BLaER1 (cell line): Measurements from ENCODE around the gene MIPOL1.
"Not testable (repeated sequence)": the region's sequence is repeated elsewhere in the genome, so short reads cannot be mapped to it uniquely, and the experiment has no call there.

Experiments
- H3K27ac ChIP-seq: shearing (Covaris generic); formaldehyde crosslinking; 2 replicates; pipeline ENCODE4 v1.8.1; 2022
- H3K27me3 ChIP-seq: shearing (Covaris generic); formaldehyde crosslinking; 2 replicates; pipeline ENCODE4 v1.8.1; 2022
- H3K36me3 ChIP-seq: shearing (Covaris generic); formaldehyde crosslinking; 2 replicates; pipeline ENCODE4 v1.8.1; 2022
- H3K4me1 ChIP-seq: shearing (Covaris generic); formaldehyde crosslinking; 2 replicates; pipeline ENCODE4 v1.8.1; 2022
- H3K4me2 ChIP-seq: shearing (Covaris generic); formaldehyde crosslinking; 2 replicates; pipeline ENCODE4 v1.8.1; 2022
- H3K4me3 ChIP-seq: shearing (Covaris generic); formaldehyde crosslinking; 2 replicates; pipeline ENCODE4 v1.8.1; 2022
- H3K9ac ChIP-seq: shearing (Covaris generic); formaldehyde crosslinking; 2 replicates; pipeline ENCODE4 v1.8.1; 2022
- H3K9me3 ChIP-seq: shearing (Covaris generic); formaldehyde crosslinking; 2 replicates; pipeline ENCODE4 v1.8.1; 2022
- H4K20me1 ChIP-seq: shearing (Covaris generic); formaldehyde crosslinking; 2 replicates; pipeline ENCODE4 v1.8.1; 2022
- Cebpa-rat ChIP-seq: shearing (Covaris generic); IDR thresholded peaks from 2 replicates; pipeline ENCODE4 v1.8.1; 2022

The MIPOL1 gene

GRCh38 chr14:37197421-37198272 is at the start of gene MIPOL1:
Gene MIPOL1 (plus strand): TSS chr14:37197937. CDS start chr14:37247889, 49,952 bp downstream.
- no peaks in the 10 kb centered on the region for H3K27me3 ChIP-seq
- no peak within 1 kb of the TSS for H3K4me2 ChIP-seq
- H3K4me3 ChIP-seq, result no peak within 1 kb of the TSS
- no peaks in the 10 kb centered on the region for H4K20me1 ChIP-seq
- no peak for TF ChIP-seq Cebpa-rat
- 0 out of 2 replicates have a peak, but pooled peaks cover 10% of the 10 kb centered on the region for H3K9me3 ChIP-seq
- no peak within 1 kb of the TSS for H3K9ac ChIP-seq
- no peaks in the 10 kb centered on the region for H3K4me1 ChIP-seq
- H3K27ac ChIP-seq, result no peak within 1 kb of the TSS
- H3K36me3 ChIP-seq, result no peaks in the 10 kb centered on the region

- H3K4me1 ChIP-seq, result no peaks in the 10 kb centered on the region
- H3K4me2 ChIP-seq, result no peak overlapping the region
- no peak overlapping the region for H3K9ac ChIP-seq
- H3K36me3 ChIP-seq, result no peaks in the 10 kb centered on the region
- no peak overlapping the region for H3K4me3 ChIP-seq
- no peaks in the 10 kb centered on the region for H3K27me3 ChIP-seq
- H3K9me3 ChIP-seq, result peaks cover 11% of the 10 kb centered on the region
- no peak overlapping the region for H3K27ac ChIP-seq
- H4K20me1 ChIP-seq, result no peaks in the 10 kb centered on the region
- no peak for TF ChIP-seq Cebpa-rat
Measured at GRCh38 chr14:37150414-37150813, 47.3 kb upstream of the MIPOL1 start.

- TF ChIP-seq Cebpa-rat, result no peak
- Histone ChIP-seq H3K9ac (no peak overlapping the region), H3K4me3 (no peak overlapping the region), H3K4me1 (no peaks in the 10 kb centered on the region), H4K20me1 (no peaks in the 10 kb centered on the region), H3K36me3 (no peaks in the 10 kb centered on the region), H3K9me3 (peaks cover 17% of the 10 kb centered on the region), H3K27me3 (no peaks in the 10 kb centered on the region), H3K27ac (no peak overlapping the region), H3K4me2 (no peak overlapping the region)
Measured at GRCh38 chr14:37153005-37153404, 44.7 kb upstream of the MIPOL1 start.

- Histone ChIP-seq H3K27ac (no peak overlapping the region), H3K4me2 (no peak overlapping the region), H3K27me3 (no peaks in the 10 kb centered on the region), H4K20me1 (no peaks in the 10 kb centered on the region), H3K9me3 (peaks cover 17% of the 10 kb centered on the region), H3K4me1 (no peaks in the 10 kb centered on the region), H3K4me3 (no peak overlapping the region), H3K9ac (no peak overlapping the region), H3K36me3 (no peaks in the 10 kb centered on the region)
- TF ChIP-seq Cebpa-rat, result no peak
Measured at GRCh38 chr14:37153483-37153882, 44.3 kb upstream of the MIPOL1 start.

- TF ChIP-seq Cebpa-rat, result no peak
- Histone ChIP-seq H3K4me2 (no peak overlapping the region), H3K4me1 (no peaks in the 10 kb centered on the region), H4K20me1 (no peaks in the 10 kb centered on the region), H3K9ac (no peak overlapping the region), H3K4me3 (no peak overlapping the region), H3K27me3 (no peaks in the 10 kb centered on the region), H3K27ac (no peak overlapping the region), H3K9me3 (peaks cover 17% of the 10 kb centered on the region), H3K36me3 (no peaks in the 10 kb centered on the region)
Measured at GRCh38 chr14:37157987-37158386, 39.8 kb upstream of the MIPOL1 start.

GRCh38 chr14:37162307-37162706 is 35.4 kb upstream of the MIPOL1 start:
- H3K4me3 ChIP-seq, H3K9ac ChIP-seq, H3K4me1 ChIP-seq, H3K27ac ChIP-seq, H3K4me2 ChIP-seq, H3K36me3 ChIP-seq, H3K27me3 ChIP-seq, H3K9me3 ChIP-seq, H4K20me1 ChIP-seq: not testable (repeated sequence)

GRCh38 chr14:37165794-37166193 is 31.9 kb upstream of the MIPOL1 start:
- Histone ChIP-seq H3K4me3 (no peak overlapping the region), H3K36me3 (no peaks in the 10 kb centered on the region), H4K20me1 (no peaks in the 10 kb centered on the region), H3K4me2 (no peak overlapping the region), H3K4me1 (no peaks in the 10 kb centered on the region), H3K27me3 (no peaks in the 10 kb centered on the region), H3K9ac (no peak overlapping the region), H3K9me3 (no peaks in the 10 kb centered on the region), H3K27ac (no peak overlapping the region)
- TF ChIP-seq Cebpa-rat, result no peak

GRCh38 chr14:37167151-37168047 is 30.3 kb upstream of the MIPOL1 start:
- H3K27me3 ChIP-seq, result no peaks in the 10 kb centered on the region
- H3K9me3 ChIP-seq, result peaks cover 7% of the 10 kb centered on the region
- no peaks in the 10 kb centered on the region for H3K4me1 ChIP-seq
- H3K9ac ChIP-seq, result no peak overlapping the region
- H3K4me3 ChIP-seq, result no peak overlapping the region
- H3K36me3 ChIP-seq, result no peaks in the 10 kb centered on the region
- no peaks in the 10 kb centered on the region for H4K20me1 ChIP-seq
- no peak for TF ChIP-seq Cebpa-rat
- no peak overlapping the region for H3K27ac ChIP-seq
- no peak overlapping the region for H3K4me2 ChIP-seq

- TF ChIP-seq Cebpa-rat, result no peak
- no peak overlapping the region for H3K27ac ChIP-seq
- no peaks in the 10 kb centered on the region for H3K36me3 ChIP-seq
- no peak overlapping the region for H3K4me3 ChIP-seq
- no peaks in the 10 kb centered on the region for H3K27me3 ChIP-seq
- H4K20me1 ChIP-seq, result no peaks in the 10 kb centered on the region
- no peak overlapping the region for H3K4me2 ChIP-seq
- H3K9me3 ChIP-seq, result peaks cover 11% of the 10 kb centered on the region
- no peak overlapping the region for H3K9ac ChIP-seq
- no peaks in the 10 kb centered on the region for H3K4me1 ChIP-seq
Measured at GRCh38 chr14:37168721-37169120, 29.0 kb upstream of the MIPOL1 start.

GRCh38 chr14:37170237-37170636 is 27.5 kb upstream of the MIPOL1 start:
- no peaks in the 10 kb centered on the region for H3K4me1 ChIP-seq
- no peak overlapping the region for H3K4me2 ChIP-seq
- no peak for TF ChIP-seq Cebpa-rat
- no peak overlapping the region for H3K9ac ChIP-seq
- H3K4me3 ChIP-seq, result no peak overlapping the region
- no peaks in the 10 kb centered on the region for H4K20me1 ChIP-seq
- H3K27me3 ChIP-seq, result no peaks in the 10 kb centered on the region
- H3K27ac ChIP-seq, result no peak overlapping the region
- peaks cover 11% of the 10 kb centered on the region for H3K9me3 ChIP-seq
- no peaks in the 10 kb centered on the region for H3K36me3 ChIP-seq
